Liver (tissue), 9 donors: ENCODE measurements around the gene PRIMA1. TPM values are rescaled to one million over a fixed set of nuclear protein-coding genes. Genes with fewer than 3 reads are reported as not detected.

Source experiments
- DNase-seq: peaks from one replicate; pipeline ENCODE4 v3.0.0-alpha.2; 2017; ENCODE audit warnings: low spot score
- H3K27ac ChIP-seq, 2 donors: one replicate each; pipeline ENCODE4 v1.7.0; 2013; ENCODE audit warnings: inconsistent platforms in 2 of 2, low read length in 2 of 2, control low read depth in 1 of 2, low read depth in 1 of 2, mild to moderate bottlenecking in 1 of 2
- H3K27me3 ChIP-seq, 4 donors: one replicate each; pipeline versions ENCODE4 v1.6.1 to v1.7.0; 2013; ENCODE audit warnings: low read length in 3 of 4, inconsistent platforms in 1 of 4, mild to moderate bottlenecking in 1 of 4, moderate library complexity in 1 of 4; ENCODE audit not compliant: control insufficient read depth in 4 of 4, insufficient read depth in 4 of 4
- H3K36me3 ChIP-seq, 4 donors: one replicate each; pipeline versions ENCODE4 v1.6.1 to v1.7.0; 2013; ENCODE audit warnings: low read length in 3 of 4, mild to moderate bottlenecking in 3 of 4, low read depth in 1 of 4, moderate library complexity in 1 of 4; ENCODE audit not compliant: control insufficient read depth in 4 of 4, insufficient read depth in 3 of 4
- H3K4me1 ChIP-seq, 4 donors: one replicate each; pipeline versions ENCODE4 v1.6.1 to v1.7.0; 2013; ENCODE audit warnings: low read length in 3 of 4, mild to moderate bottlenecking in 3 of 4, moderate library complexity in 1 of 4; ENCODE audit not compliant: control insufficient read depth in 4 of 4, insufficient read depth in 4 of 4
- H3K4me3 ChIP-seq, 3 donors: one replicate each; pipeline versions ENCODE4 v1.6.1 to v1.7.0; 2013; ENCODE audit warnings: low read length in 3 of 3, control low read depth in 1 of 3, low read depth in 1 of 3, mild to moderate bottlenecking in 1 of 3
- H3K9ac ChIP-seq, 2 donors: one replicate each; pipeline ENCODE4 v1.7.0; 2013; ENCODE audit warnings: low read length in 2 of 2, mild to moderate bottlenecking in 2 of 2, moderate library complexity in 2 of 2, control low read depth in 1 of 2, low read depth in 1 of 2
- H3K9me3 ChIP-seq, 4 donors: one replicate each; pipeline versions ENCODE4 v1.6.1 to v1.7.0; 2013; ENCODE audit warnings: low read length in 3 of 4; ENCODE audit not compliant: control insufficient read depth in 4 of 4
- FOXA1 ChIP-seq: IDR thresholded peaks from 2 replicates; pipeline ENCODE4 v1.6.1; 2016; ENCODE audit warnings: antibody characterized with exemption
- FOXA2 ChIP-seq: IDR thresholded peaks from 2 replicates; pipeline ENCODE4 v1.6.1; 2016; ENCODE audit warnings: antibody characterized with exemption
- GABPA ChIP-seq, 2 donors: IDR thresholded peaks in 1 of 2; conservative IDR thresholded peaks in 1 of 2; 2 replicates each; pipeline ENCODE4 v1.6.1; 2016; ENCODE audit warnings: antibody characterized with exemption in 2 of 2, mild to moderate bottlenecking in 1 of 2, moderate library complexity in 1 of 2
- HNF4A ChIP-seq, 2 donors: conservative IDR thresholded peaks; 2 replicates each; pipeline ENCODE4 v1.6.1; 2016; ENCODE audit warnings: antibody characterized with exemption in 2 of 2, mild to moderate bottlenecking in 2 of 2
- HNF4G ChIP-seq: IDR thresholded peaks from 2 replicates; pipeline ENCODE4 v1.6.1; 2016; ENCODE audit warnings: antibody characterized with exemption
- JUND ChIP-seq, 2 donors: IDR thresholded peaks; 2 replicates each; pipeline ENCODE4 v1.6.1; 2016; ENCODE audit warnings: antibody characterized with exemption in 2 of 2
- NR2F2 ChIP-seq: IDR thresholded peaks from 2 replicates; pipeline ENCODE4 v1.6.1; 2016; ENCODE audit warnings: antibody characterized with exemption
- RXRA ChIP-seq, 2 donors: IDR thresholded peaks; 2 replicates each; pipeline ENCODE4 v1.6.1; 2017 to 2018; ENCODE audit warnings: antibody characterized with exemption in 2 of 2, mild to moderate bottlenecking in 1 of 2
- SP1 ChIP-seq: IDR thresholded peaks from 2 replicates; pipeline ENCODE4 v1.6.1; 2018; ENCODE audit warnings: antibody characterized with exemption, mild to moderate bottlenecking
- TAF1 ChIP-seq: conservative IDR thresholded peaks from 2 replicates; pipeline ENCODE4 v1.6.1; 2016; ENCODE audit warnings: antibody characterized with exemption, mild to moderate bottlenecking
- YY1 ChIP-seq: IDR thresholded peaks from 2 replicates; pipeline ENCODE4 v1.6.1; 2016; ENCODE audit warnings: antibody characterized with exemption, mild to moderate bottlenecking
- WGBS: extraction: QIAGEN DNeasy Blood & Tissue Kit; methylation state at CpG from one replicate; pipeline ENCODE4 v1.1.7; 2013; 5-methylcytosine and 5-hydroxymethylcytosine counted together
- polyA plus RNA-seq, 2 donors: library from polyadenylated mRNA; stranded (reverse) in 1 of 2; unstranded in 1 of 2; fragments of 200-250 nt in 1 of 2; fragments of >200 nt in 1 of 2; fragmentation: Nextera tagmentation in 1 of 2; extraction: Ambion mirVana in 1 of 2; gene quantifications; one replicate each; pipeline versions ENCODE4 v1.2.1 to v1.2.3, GENCODE V29; 2013 to 2015
- total RNA-seq, 2 donors: library from RNA; depleted of rRNA; stranded (reverse); fragments of >200 nt; gene quantifications; one replicate each; pipeline ENCODE4 v1.2.3, GENCODE V29; 2014
- TF ChIP-seq, protein P1 (sequence below): IDR thresholded peaks from 2 replicates; pipeline ENCODE4 v1.6.1; 2016; ENCODE audit warnings: antibody characterized with exemption
- TF ChIP-seq, protein P2 (sequence below): IDR thresholded peaks from 2 replicates; pipeline ENCODE4 v1.6.1; 2016; ENCODE audit warnings: antibody characterized with exemption
- TF ChIP-seq, protein P3 (sequence below): IDR thresholded peaks from 2 replicates; pipeline ENCODE4 v1.6.1; 2016; ENCODE audit warnings: antibody characterized with exemption, mild to moderate bottlenecking
- TF ChIP-seq, protein P4 (sequence below): IDR thresholded peaks from 2 replicates; pipeline ENCODE4 v1.6.1; 2016; ENCODE audit warnings: antibody characterized with exemption
- TF ChIP-seq, protein P5 (sequence below): fragments of 150-350 bp; IDR thresholded peaks from 2 replicates; pipeline ENCODE4 v1.5.1; 2017; ENCODE audit warnings: improper control_type of control experiment, low read depth, low read length; ENCODE audit not compliant: missing input control
- donor health status: healthy.
- donor health status: healthy.
- donor health status: healthy.
- donor health status: healthy.
- donor health status: healthy.

PRIMA1 gene
- total and polyA plus RNA-seq, 4 donors, result 0.08 to 0.38 (median 0.13) TPM; not detected in 1

DNA sequence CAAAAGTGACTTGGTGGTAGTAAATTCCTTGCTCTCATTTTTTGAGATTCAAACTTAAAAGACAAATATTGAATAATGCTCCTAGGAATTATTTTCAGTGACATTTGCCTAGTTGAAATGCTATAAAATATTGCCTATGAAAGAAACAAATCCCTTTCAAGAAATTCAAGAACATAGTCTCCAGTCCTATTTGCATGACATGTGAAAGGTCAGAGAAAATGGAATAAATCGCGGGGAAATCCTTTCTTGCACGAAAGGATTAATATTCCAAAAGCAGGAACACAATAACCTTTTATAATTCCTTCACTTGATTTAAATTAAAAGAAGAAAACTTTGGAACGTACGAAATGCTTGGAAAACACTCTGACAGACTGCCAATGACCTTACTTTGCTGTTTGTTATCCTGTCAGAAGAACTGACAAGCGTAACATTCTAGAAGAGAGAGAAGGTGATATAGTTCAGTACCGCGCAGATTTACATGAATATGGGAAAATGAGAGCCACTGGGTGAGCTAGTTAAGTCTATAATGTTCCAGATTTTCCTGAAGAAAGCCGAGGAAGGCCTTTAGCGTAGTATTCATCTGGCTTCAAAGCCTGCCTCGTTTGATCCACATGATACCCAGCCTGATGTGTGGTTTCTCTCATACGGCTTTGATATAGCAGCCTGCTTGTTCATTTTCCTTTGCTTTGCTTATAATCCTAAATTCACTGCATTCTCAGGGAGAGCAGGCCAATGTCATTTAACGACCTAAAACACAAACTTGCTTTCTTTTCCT lies 103.0 kb downstream of the PRIMA1 start:
- Histone ChIP-seq H3K36me3 (no peaks in the 10 kb centered on the region), H3K9me3 (peaks cover 0 to 1% (median 0%) of the 10 kb centered on the region in 4 donors)
- 83% methylated on average over 13 of the region's 13 CpGs for WGBS

DNA sequence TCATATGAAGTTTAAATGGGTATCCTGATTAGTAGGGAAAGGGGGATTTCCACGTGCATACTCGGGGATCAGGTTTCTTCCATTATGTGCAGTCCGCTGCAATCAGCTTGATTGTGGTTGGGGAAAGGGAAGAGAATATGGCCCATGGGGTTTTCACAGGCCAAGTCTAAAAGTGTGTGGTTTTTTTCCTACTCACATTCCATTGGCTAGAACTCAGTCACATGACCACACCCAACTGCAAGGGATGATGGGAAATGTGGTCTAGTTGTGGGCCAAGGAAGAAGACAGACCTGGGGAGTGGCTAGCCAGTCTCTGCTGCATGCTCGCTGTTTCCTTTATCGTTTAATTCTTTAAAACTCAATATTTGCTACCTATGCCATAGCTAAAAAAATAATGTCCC lies 105.1 kb downstream of the PRIMA1 start:
- WGBS, result 72% methylated on average over 5 of the region's 5 CpGs
- H3K9ac ChIP-seq, result no peak overlapping the region
- H3K4me1 ChIP-seq, result no peaks in the 10 kb centered on the region
- no peak for TF ChIP-seq TAF1
- no peak for TF ChIP-seq NR2F2
- TF ChIP-seq, protein P1, sequence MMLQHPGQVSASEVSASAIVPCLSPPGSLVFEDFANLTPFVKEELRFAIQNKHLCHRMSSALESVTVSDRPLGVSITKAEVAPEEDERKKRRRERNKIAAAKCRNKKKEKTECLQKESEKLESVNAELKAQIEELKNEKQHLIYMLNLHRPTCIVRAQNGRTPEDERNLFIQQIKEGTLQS, result no peak
- no peak for TF ChIP-seq YY1
- TF ChIP-seq HNF4G, result no peak
- no peak for TF ChIP-seq RXRA (IDR thresholded peaks at IDR 0.05)
- no peak for TF ChIP-seq FOXA2
- TF ChIP-seq SP1, result no peak
- TF ChIP-seq, protein P2, sequence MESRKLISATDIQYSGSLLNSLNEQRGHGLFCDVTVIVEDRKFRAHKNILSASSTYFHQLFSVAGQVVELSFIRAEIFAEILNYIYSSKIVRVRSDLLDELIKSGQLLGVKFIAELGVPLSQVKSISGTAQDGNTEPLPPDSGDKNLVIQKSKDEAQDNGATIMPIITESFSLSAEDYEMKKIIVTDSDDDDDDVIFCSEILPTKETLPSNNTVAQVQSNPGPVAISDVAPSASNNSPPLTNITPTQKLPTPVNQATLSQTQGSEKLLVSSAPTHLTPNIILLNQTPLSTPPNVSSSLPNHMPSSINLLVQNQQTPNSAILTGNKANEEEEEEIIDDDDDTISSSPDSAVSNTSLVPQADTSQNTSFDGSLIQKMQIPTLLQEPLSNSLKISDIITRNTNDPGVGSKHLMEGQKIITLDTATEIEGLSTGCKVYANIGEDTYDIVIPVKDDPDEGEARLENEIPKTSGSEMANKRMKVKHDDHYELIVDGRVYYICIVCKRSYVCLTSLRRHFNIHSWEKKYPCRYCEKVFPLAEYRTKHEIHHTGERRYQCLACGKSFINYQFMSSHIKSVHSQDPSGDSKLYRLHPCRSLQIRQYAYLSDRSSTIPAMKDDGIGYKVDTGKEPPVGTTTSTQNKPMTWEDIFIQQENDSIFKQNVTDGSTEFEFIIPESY, result no peak
- TF ChIP-seq, protein P3, sequence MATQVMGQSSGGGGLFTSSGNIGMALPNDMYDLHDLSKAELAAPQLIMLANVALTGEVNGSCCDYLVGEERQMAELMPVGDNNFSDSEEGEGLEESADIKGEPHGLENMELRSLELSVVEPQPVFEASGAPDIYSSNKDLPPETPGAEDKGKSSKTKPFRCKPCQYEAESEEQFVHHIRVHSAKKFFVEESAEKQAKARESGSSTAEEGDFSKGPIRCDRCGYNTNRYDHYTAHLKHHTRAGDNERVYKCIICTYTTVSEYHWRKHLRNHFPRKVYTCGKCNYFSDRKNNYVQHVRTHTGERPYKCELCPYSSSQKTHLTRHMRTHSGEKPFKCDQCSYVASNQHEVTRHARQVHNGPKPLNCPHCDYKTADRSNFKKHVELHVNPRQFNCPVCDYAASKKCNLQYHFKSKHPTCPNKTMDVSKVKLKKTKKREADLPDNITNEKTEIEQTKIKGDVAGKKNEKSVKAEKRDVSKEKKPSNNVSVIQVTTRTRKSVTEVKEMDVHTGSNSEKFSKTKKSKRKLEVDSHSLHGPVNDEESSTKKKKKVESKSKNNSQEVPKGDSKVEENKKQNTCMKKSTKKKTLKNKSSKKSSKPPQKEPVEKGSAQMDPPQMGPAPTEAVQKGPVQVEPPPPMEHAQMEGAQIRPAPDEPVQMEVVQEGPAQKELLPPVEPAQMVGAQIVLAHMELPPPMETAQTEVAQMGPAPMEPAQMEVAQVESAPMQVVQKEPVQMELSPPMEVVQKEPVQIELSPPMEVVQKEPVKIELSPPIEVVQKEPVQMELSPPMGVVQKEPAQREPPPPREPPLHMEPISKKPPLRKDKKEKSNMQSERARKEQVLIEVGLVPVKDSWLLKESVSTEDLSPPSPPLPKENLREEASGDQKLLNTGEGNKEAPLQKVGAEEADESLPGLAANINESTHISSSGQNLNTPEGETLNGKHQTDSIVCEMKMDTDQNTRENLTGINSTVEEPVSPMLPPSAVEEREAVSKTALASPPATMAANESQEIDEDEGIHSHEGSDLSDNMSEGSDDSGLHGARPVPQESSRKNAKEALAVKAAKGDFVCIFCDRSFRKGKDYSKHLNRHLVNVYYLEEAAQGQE, result no peak
- no peak for TF ChIP-seq JUND (IDR thresholded peaks at IDR 0.05)
- no peak for TF ChIP-seq GABPA (IDR thresholded peaks at IDR 0.05 in 1 of 2, conservative IDR thresholded peaks at IDR 0.05 in 1 of 2)
- TF ChIP-seq, protein P4, sequence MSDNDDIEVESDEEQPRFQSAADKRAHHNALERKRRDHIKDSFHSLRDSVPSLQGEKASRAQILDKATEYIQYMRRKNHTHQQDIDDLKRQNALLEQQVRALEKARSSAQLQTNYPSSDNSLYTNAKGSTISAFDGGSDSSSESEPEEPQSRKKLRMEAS, result no peak
- no peak for TF ChIP-seq FOXA1
- no peak for TF ChIP-seq HNF4A (conservative IDR thresholded peaks at IDR 0.05)
- TF ChIP-seq, protein P5, sequence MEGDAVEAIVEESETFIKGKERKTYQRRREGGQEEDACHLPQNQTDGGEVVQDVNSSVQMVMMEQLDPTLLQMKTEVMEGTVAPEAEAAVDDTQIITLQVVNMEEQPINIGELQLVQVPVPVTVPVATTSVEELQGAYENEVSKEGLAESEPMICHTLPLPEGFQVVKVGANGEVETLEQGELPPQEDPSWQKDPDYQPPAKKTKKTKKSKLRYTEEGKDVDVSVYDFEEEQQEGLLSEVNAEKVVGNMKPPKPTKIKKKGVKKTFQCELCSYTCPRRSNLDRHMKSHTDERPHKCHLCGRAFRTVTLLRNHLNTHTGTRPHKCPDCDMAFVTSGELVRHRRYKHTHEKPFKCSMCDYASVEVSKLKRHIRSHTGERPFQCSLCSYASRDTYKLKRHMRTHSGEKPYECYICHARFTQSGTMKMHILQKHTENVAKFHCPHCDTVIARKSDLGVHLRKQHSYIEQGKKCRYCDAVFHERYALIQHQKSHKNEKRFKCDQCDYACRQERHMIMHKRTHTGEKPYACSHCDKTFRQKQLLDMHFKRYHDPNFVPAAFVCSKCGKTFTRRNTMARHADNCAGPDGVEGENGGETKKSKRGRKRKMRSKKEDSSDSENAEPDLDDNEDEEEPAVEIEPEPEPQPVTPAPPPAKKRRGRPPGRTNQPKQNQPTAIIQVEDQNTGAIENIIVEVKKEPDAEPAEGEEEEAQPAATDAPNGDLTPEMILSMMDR, result no peak
- H3K27me3 ChIP-seq, result peaks cover 0 to 4% (median 2%) of the 10 kb centered on the region in 4 donors
- peaks cover 0 to 1% (median 0%) of the 10 kb centered on the region in 4 donors for H3K9me3 ChIP-seq
- no peaks in the 10 kb centered on the region for H3K36me3 ChIP-seq
- no peak overlapping the region for H3K4me3 ChIP-seq
- no peak for DNase-seq
- H3K27ac ChIP-seq, result no peak overlapping the region

More for the DNA sequence above, 103.0 kb downstream of the PRIMA1 start:
- H3K4me1 ChIP-seq, result no peaks in the 10 kb centered on the region
- TF ChIP-seq, protein P4, result no peak
- TF ChIP-seq RXRA (IDR thresholded peaks at IDR 0.05) (no peak), NR2F2 (no peak), FOXA1 (no peak)
- TF ChIP-seq, protein P5, result no peak
- H3K4me3 ChIP-seq, result no peak overlapping the region
- peaks cover 0 to 4% (median 2%) of the 10 kb centered on the region in 4 donors for H3K27me3 ChIP-seq
- no peak for DNase-seq
- no peak overlapping the region for H3K9ac ChIP-seq
- H3K27ac ChIP-seq, result no peak overlapping the region
